Fibroblast of the aortic adventitia (primary cell): Measurements from ENCODE around the gene CSAD. TPM values are rescaled to one million over a fixed set of nuclear protein-coding genes. Genes with fewer than 3 reads are reported as not detected.
"Not testable (repeated sequence)": the region's sequence is repeated elsewhere in the genome, so short reads cannot be mapped to it uniquely, and the experiment has no call there.

ENCODE experiments used
- DNase-seq: peaks from one replicate; pipeline ENCODE4 v3.0.0-alpha.2; 2010; ENCODE audit warnings: low read depth
- H3K4me3 ChIP-seq: 2 replicates; pipeline ENCODE4 v1.5.1; 2011; ENCODE audit warnings: low read depth, mild to moderate bottlenecking, control low read depth, low read length, moderate library complexity
- total RNA-seq: library from RNA; depleted of rRNA; stranded (reverse); fragments of >200 nt; gene quantifications from 2 replicates; pipeline ENCODE4 v1.2.3, GENCODE V29; 2012; ENCODE audit warnings: low replicate concordance
- TF ChIP-seq, protein P1 (sequence below): IDR thresholded peaks from 2 replicates; pipeline ENCODE4 v1.5.1; 2011; ENCODE audit warnings: mild to moderate bottlenecking, low read length, control low read depth, inconsistent platforms; ENCODE audit not compliant: insufficient read depth

CSAD gene
- total RNA-seq, 1 donor: 8.7 TPM

GRCh38 chr12:53204351-53204750 is 23.6 kb upstream of the CSAD start:
- no peak overlapping the region for H3K4me3 ChIP-seq
- TF ChIP-seq, protein P1, sequence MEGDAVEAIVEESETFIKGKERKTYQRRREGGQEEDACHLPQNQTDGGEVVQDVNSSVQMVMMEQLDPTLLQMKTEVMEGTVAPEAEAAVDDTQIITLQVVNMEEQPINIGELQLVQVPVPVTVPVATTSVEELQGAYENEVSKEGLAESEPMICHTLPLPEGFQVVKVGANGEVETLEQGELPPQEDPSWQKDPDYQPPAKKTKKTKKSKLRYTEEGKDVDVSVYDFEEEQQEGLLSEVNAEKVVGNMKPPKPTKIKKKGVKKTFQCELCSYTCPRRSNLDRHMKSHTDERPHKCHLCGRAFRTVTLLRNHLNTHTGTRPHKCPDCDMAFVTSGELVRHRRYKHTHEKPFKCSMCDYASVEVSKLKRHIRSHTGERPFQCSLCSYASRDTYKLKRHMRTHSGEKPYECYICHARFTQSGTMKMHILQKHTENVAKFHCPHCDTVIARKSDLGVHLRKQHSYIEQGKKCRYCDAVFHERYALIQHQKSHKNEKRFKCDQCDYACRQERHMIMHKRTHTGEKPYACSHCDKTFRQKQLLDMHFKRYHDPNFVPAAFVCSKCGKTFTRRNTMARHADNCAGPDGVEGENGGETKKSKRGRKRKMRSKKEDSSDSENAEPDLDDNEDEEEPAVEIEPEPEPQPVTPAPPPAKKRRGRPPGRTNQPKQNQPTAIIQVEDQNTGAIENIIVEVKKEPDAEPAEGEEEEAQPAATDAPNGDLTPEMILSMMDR: no peak
- DNase-seq: no peak

DNA sequence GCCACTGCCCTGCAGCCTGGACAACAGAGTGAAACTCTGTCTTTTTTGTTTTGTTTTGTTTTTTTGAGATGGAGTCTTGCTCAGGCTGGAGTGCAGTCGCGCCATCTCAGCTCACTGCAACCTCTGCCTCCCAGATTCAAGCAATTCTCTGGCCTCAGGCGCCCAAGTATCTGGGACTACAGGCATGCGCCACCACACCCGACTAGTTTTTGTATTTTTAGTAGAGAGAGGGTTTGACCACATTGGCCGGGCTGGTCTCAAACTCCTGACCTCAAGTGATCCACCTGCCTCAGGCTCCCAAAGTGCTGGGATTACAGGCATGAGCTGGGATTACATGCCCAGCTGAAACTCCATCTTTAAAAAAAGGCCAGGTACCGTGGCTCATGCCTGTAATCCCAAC is 21.6 kb upstream of the CSAD start:
- DNase-seq, H3K4me3 ChIP-seq: not testable (repeated sequence)

GRCh38 chr12:53201639-53202038 is 20.9 kb upstream of the CSAD start:
- H3K4me3 ChIP-seq: no peak overlapping the region
- TF ChIP-seq, protein P1: no peak
- DNase-seq: no peak

DNA sequence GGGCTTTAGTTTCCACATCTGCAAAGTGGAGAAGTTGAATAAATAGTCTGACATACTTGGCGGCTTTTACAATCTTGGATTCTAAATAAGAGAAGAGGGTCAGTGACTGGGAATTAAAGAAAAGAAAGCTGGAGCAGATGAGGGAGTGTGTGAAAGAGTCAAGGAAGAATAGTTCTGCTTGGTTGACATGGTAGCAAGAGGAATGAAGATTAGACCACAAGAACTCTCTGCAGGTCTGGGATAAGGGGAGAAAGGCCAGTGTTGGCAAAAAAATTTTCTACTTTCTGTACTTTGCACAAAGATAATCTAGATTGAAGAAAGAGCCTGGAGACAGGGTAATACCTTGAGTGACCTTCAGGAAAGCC is 20.4 kb upstream of the CSAD start:
- DNase-seq: no peak
- H3K4me3 ChIP-seq: no peak overlapping the region
- TF ChIP-seq, protein P1: no peak

DNA sequence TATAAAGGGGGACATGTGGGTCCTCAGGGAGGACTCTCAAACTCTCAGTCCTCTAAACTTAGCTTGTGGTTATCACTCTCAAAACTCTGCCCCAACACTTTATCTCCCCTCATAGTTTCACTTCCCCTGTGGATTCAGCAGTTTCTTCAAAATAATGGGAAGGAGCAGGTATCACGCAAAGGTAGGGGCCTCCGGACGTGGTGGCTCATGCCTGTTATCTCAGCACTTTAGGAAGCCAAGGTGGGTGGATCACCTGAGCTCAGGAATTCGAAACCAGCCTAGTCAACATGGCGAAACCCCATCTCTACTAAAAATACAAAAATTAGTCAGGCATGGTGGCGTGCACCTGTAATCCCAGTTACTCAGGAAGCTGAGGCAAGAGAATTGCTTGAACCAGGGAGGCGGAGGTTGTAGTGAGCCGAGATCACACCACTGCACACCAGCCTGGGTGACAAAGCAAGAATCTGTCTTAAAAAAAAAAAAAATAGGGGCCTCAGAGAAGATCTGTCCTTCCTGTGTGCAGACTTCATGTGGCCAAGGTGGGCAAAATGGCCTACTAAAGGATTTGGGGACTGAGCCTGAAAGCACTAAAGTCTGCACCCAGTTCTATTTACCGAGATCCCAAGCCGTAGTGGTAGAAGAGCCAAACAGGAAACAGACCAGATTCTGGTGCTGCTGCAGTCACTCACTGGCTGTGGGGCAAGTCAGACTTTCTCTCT is 19.9 kb upstream of the CSAD start:
- no peak overlapping the region for H3K4me3 ChIP-seq
- peak; percentile 45 for DNase-seq
- TF ChIP-seq, protein P1: no peak

DNA sequence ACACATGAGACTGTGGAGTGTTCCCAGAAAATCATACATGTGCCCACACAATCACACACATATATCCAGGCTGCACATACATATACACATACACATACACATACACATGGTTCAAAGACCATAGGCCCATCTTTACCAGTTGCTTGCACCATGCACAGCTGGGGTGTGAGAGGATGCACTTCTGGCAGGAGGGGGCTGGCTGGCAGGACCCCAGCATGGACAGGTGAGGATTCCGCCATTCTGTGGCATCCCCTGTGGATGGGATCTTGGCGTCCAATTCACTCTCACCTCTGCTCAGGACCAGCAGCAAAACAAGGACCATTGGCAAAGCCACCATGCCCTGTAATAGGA is 19.4 kb upstream of the CSAD start:
- no peak for DNase-seq
- H3K4me3 ChIP-seq: no peak overlapping the region
- TF ChIP-seq, protein P1: no peak

GRCh38 chr12:53199700-53200099 is 19.0 kb upstream of the CSAD start:
- TF ChIP-seq, protein P1: no peak
- DNase-seq: no peak
- no peak overlapping the region for H3K4me3 ChIP-seq
